Liver (tissue), 9 donors: Measurements from ENCODE around the gene GSTP1. TPM values are rescaled to one million over a fixed set of nuclear protein-coding genes. Genes with fewer than 3 reads are reported as not detected.

Experiments
- DNase-seq: peaks from one replicate; pipeline ENCODE4 v3.0.0-alpha.2; 2017; ENCODE audit warnings: low spot score
- H3K27ac ChIP-seq, 2 donors: one replicate each; pipeline ENCODE4 v1.7.0; 2013; ENCODE audit warnings: inconsistent platforms in 2 of 2, low read length in 2 of 2, control low read depth in 1 of 2, low read depth in 1 of 2, mild to moderate bottlenecking in 1 of 2
- H3K27me3 ChIP-seq, 4 donors: one replicate each; pipeline versions ENCODE4 v1.6.1 to v1.7.0; 2013; ENCODE audit warnings: low read length in 3 of 4, inconsistent platforms in 1 of 4, mild to moderate bottlenecking in 1 of 4, moderate library complexity in 1 of 4; ENCODE audit not compliant: control insufficient read depth in 4 of 4, insufficient read depth in 4 of 4
- H3K36me3 ChIP-seq, 4 donors: one replicate each; pipeline versions ENCODE4 v1.6.1 to v1.7.0; 2013; ENCODE audit warnings: low read length in 3 of 4, mild to moderate bottlenecking in 3 of 4, low read depth in 1 of 4, moderate library complexity in 1 of 4; ENCODE audit not compliant: control insufficient read depth in 4 of 4, insufficient read depth in 3 of 4
- H3K4me1 ChIP-seq, 4 donors: one replicate each; pipeline versions ENCODE4 v1.6.1 to v1.7.0; 2013; ENCODE audit warnings: low read length in 3 of 4, mild to moderate bottlenecking in 3 of 4, moderate library complexity in 1 of 4; ENCODE audit not compliant: control insufficient read depth in 4 of 4, insufficient read depth in 4 of 4
- H3K4me3 ChIP-seq, 3 donors: one replicate each; pipeline versions ENCODE4 v1.6.1 to v1.7.0; 2013; ENCODE audit warnings: low read length in 3 of 3, control low read depth in 1 of 3, low read depth in 1 of 3, mild to moderate bottlenecking in 1 of 3
- H3K9ac ChIP-seq, 2 donors: one replicate each; pipeline ENCODE4 v1.7.0; 2013; ENCODE audit warnings: low read length in 2 of 2, mild to moderate bottlenecking in 2 of 2, moderate library complexity in 2 of 2, control low read depth in 1 of 2, low read depth in 1 of 2
- H3K9me3 ChIP-seq, 4 donors: one replicate each; pipeline versions ENCODE4 v1.6.1 to v1.7.0; 2013; ENCODE audit warnings: low read length in 3 of 4; ENCODE audit not compliant: control insufficient read depth in 4 of 4
- FOXA2 ChIP-seq: IDR thresholded peaks from 2 replicates; pipeline ENCODE4 v1.6.1; 2016; ENCODE audit warnings: antibody characterized with exemption
- GABPA ChIP-seq, 2 donors: IDR thresholded peaks in 1 of 2; conservative IDR thresholded peaks in 1 of 2; 2 replicates each; pipeline ENCODE4 v1.6.1; 2016; ENCODE audit warnings: antibody characterized with exemption in 2 of 2, mild to moderate bottlenecking in 1 of 2, moderate library complexity in 1 of 2
- HNF4A ChIP-seq, 2 donors: conservative IDR thresholded peaks; 2 replicates each; pipeline ENCODE4 v1.6.1; 2016; ENCODE audit warnings: antibody characterized with exemption in 2 of 2, mild to moderate bottlenecking in 2 of 2
- HNF4G ChIP-seq: IDR thresholded peaks from 2 replicates; pipeline ENCODE4 v1.6.1; 2016; ENCODE audit warnings: antibody characterized with exemption
- NR2F2 ChIP-seq: IDR thresholded peaks from 2 replicates; pipeline ENCODE4 v1.6.1; 2016; ENCODE audit warnings: antibody characterized with exemption
- RAD21 ChIP-seq, 2 donors: IDR thresholded peaks; 2 replicates each; pipeline ENCODE4 v1.6.1; 2016; ENCODE audit warnings: antibody characterized with exemption in 2 of 2, mild to moderate bottlenecking in 2 of 2
- RXRA ChIP-seq, 2 donors: IDR thresholded peaks; 2 replicates each; pipeline ENCODE4 v1.6.1; 2017 to 2018; ENCODE audit warnings: antibody characterized with exemption in 2 of 2, mild to moderate bottlenecking in 1 of 2
- YY1 ChIP-seq: IDR thresholded peaks from 2 replicates; pipeline ENCODE4 v1.6.1; 2016; ENCODE audit warnings: antibody characterized with exemption, mild to moderate bottlenecking
- WGBS: extraction: QIAGEN DNeasy Blood & Tissue Kit; methylation state at CpG from one replicate; pipeline ENCODE4 v1.1.7; 2013; 5-methylcytosine and 5-hydroxymethylcytosine counted together
- polyA plus RNA-seq, 2 donors: library from polyadenylated mRNA; stranded (reverse) in 1 of 2; unstranded in 1 of 2; fragments of 200-250 nt in 1 of 2; fragments of >200 nt in 1 of 2; fragmentation: Nextera tagmentation in 1 of 2; extraction: Ambion mirVana in 1 of 2; gene quantifications; one replicate each; pipeline versions ENCODE4 v1.2.1 to v1.2.3, GENCODE V29; 2013 to 2015
- total RNA-seq, 2 donors: library from RNA; depleted of rRNA; stranded (reverse); fragments of >200 nt; gene quantifications; one replicate each; pipeline ENCODE4 v1.2.3, GENCODE V29; 2014
- TF ChIP-seq, protein P1 (sequence below): IDR thresholded peaks from 2 replicates; pipeline ENCODE4 v1.6.1; 2016; ENCODE audit warnings: antibody characterized with exemption, mild to moderate bottlenecking
- TF ChIP-seq, protein P2 (sequence below): fragments of 150-350 bp; IDR thresholded peaks from 2 replicates; pipeline ENCODE4 v1.5.1; 2017; ENCODE audit warnings: improper control_type of control experiment, low read depth, low read length; ENCODE audit not compliant: missing input control
- TF ChIP-seq, protein P3 (sequence below): IDR thresholded peaks from 2 replicates; pipeline ENCODE4 v1.6.1; 2016; ENCODE audit warnings: antibody characterized with exemption
- TF ChIP-seq, protein P4 (sequence below): IDR thresholded peaks from 2 replicates; pipeline ENCODE4 v1.6.1; 2016; ENCODE audit warnings: antibody characterized with exemption
- donor health status: healthy.
- donor health status: healthy.
- donor health status: healthy.
- donor health status: healthy.
- donor health status: healthy.

The GSTP1 gene
- total RNA-seq (100 to 1,000 TPM in 1 of 2 donors, 10 to 100 TPM in 1; 25.6 to 228 TPM), polyA plus RNA-seq (10 to 100 TPM; 35.1 to 54.5 TPM)

DNA sequence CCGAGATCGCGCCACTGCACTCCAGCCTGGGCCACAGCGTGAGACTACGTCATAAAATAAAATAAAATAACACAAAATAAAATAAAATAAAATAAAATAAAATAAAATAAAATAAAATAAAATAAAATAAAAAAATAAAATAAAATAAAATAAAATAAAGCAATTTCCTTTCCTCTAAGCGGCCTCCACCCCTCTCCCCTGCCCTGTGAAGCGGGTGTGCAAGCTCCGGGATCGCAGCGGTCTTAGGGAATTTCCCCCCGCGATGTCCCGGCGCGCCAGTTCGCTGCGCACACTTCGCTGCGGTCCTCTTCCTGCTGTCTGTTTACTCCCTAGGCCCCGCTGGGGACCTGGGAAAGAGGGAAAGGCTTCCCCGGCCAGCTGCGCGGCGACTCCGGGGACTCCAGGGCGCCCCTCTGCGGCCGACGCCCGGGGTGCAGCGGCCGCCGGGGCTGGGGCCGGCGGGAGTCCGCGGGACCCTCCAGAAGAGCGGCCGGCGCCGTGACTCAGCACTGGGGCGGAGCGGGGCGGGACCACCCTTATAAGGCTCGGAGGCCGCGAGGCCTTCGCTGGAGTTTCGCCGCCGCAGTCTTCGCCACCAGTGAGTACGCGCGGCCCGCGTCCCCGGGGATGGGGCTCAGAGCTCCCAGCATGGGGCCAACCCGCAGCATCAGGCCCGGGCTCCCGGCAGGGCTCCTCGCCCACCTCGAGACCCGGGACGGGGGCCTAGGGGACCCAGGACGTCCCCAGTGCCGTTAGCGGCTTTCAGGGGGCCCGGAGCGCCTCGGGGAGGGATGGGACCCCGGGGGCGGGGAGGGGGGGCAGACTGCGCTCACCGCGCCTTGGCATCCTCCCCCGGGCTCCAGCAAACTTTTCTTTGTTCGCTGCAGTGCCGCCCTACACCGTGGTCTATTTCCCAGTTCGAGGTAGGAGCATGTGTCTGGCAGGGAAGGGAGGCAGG, at the start of gene GSTP1:
TSS of gene GSTP1 (plus strand) at position 566 of the 958 bp plus-strand sequence. CDS start at position 598, 32 bp downstream.
- TF ChIP-seq FOXA2 (no peak), HNF4A (conservative IDR thresholded peaks at IDR 0.05) (no peak), NR2F2 (no peak), RAD21 (IDR thresholded peaks at IDR 0.05) (peak in 1 of 2 donors; percentile 50), YY1 (no peak)
- TF ChIP-seq, protein P1, sequence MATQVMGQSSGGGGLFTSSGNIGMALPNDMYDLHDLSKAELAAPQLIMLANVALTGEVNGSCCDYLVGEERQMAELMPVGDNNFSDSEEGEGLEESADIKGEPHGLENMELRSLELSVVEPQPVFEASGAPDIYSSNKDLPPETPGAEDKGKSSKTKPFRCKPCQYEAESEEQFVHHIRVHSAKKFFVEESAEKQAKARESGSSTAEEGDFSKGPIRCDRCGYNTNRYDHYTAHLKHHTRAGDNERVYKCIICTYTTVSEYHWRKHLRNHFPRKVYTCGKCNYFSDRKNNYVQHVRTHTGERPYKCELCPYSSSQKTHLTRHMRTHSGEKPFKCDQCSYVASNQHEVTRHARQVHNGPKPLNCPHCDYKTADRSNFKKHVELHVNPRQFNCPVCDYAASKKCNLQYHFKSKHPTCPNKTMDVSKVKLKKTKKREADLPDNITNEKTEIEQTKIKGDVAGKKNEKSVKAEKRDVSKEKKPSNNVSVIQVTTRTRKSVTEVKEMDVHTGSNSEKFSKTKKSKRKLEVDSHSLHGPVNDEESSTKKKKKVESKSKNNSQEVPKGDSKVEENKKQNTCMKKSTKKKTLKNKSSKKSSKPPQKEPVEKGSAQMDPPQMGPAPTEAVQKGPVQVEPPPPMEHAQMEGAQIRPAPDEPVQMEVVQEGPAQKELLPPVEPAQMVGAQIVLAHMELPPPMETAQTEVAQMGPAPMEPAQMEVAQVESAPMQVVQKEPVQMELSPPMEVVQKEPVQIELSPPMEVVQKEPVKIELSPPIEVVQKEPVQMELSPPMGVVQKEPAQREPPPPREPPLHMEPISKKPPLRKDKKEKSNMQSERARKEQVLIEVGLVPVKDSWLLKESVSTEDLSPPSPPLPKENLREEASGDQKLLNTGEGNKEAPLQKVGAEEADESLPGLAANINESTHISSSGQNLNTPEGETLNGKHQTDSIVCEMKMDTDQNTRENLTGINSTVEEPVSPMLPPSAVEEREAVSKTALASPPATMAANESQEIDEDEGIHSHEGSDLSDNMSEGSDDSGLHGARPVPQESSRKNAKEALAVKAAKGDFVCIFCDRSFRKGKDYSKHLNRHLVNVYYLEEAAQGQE = no peak
- TF ChIP-seq, protein P2, sequence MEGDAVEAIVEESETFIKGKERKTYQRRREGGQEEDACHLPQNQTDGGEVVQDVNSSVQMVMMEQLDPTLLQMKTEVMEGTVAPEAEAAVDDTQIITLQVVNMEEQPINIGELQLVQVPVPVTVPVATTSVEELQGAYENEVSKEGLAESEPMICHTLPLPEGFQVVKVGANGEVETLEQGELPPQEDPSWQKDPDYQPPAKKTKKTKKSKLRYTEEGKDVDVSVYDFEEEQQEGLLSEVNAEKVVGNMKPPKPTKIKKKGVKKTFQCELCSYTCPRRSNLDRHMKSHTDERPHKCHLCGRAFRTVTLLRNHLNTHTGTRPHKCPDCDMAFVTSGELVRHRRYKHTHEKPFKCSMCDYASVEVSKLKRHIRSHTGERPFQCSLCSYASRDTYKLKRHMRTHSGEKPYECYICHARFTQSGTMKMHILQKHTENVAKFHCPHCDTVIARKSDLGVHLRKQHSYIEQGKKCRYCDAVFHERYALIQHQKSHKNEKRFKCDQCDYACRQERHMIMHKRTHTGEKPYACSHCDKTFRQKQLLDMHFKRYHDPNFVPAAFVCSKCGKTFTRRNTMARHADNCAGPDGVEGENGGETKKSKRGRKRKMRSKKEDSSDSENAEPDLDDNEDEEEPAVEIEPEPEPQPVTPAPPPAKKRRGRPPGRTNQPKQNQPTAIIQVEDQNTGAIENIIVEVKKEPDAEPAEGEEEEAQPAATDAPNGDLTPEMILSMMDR = peak; percentile 47
- TF ChIP-seq, protein P3, sequence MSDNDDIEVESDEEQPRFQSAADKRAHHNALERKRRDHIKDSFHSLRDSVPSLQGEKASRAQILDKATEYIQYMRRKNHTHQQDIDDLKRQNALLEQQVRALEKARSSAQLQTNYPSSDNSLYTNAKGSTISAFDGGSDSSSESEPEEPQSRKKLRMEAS = no peak

DNA sequence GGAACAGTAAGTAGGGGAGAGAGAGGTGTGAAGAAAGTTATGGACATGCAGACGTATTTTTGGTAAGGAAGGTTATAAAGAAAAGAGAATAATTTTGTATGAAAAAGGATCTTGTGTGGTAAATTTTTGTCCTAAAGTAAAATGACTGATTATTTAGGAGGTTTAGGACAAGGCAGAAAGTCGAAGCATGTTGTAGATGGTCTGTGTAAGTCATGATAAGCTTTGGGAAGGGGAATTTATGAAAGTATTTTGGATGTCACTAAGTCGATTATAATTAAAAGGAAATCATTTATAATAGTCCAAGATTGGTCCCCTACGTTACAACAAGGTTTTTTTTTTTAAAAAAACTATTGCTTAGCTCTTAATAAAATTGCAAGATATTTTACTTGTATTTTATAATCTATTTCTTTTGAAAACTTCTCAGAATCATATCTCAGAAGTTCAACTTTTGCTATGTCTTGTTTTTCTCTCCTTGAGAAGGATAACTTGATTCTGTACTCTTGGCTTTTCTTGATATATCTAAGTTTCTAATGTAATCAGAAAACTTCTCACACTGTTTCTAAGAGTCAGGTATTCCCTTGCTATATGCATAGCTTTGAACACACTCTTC, 49.4 kb upstream of the GSTP1 start:
- Histone ChIP-seq H3K27ac (no peak overlapping the region), H3K9me3 (no peaks in the 10 kb centered on the region), H3K27me3 (no peaks in the 10 kb centered on the region), H3K36me3 (no peaks in the 10 kb centered on the region), H3K4me3 (no peak overlapping the region), H3K4me1 (no peaks in the 10 kb centered on the region), H3K9ac (no peak overlapping the region)
- 49% methylated on average over 4 of the region's 4 CpGs for WGBS
- no peak for DNase-seq
- TF ChIP-seq HNF4G = no peak
- TF ChIP-seq, protein P4, sequence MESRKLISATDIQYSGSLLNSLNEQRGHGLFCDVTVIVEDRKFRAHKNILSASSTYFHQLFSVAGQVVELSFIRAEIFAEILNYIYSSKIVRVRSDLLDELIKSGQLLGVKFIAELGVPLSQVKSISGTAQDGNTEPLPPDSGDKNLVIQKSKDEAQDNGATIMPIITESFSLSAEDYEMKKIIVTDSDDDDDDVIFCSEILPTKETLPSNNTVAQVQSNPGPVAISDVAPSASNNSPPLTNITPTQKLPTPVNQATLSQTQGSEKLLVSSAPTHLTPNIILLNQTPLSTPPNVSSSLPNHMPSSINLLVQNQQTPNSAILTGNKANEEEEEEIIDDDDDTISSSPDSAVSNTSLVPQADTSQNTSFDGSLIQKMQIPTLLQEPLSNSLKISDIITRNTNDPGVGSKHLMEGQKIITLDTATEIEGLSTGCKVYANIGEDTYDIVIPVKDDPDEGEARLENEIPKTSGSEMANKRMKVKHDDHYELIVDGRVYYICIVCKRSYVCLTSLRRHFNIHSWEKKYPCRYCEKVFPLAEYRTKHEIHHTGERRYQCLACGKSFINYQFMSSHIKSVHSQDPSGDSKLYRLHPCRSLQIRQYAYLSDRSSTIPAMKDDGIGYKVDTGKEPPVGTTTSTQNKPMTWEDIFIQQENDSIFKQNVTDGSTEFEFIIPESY = no peak
- TF ChIP-seq GABPA (IDR thresholded peaks at IDR 0.05 in 1 of 2, conservative IDR thresholded peaks at IDR 0.05 in 1 of 2) = no peak
- TF ChIP-seq RXRA (IDR thresholded peaks at IDR 0.05) = no peak
- TF ChIP-seq, protein P1 = no peak

More for the DNA sequence above, at the start of gene GSTP1:
- Histone ChIP-seq H3K27me3 (no peaks in the 10 kb centered on the region), H3K9ac (peak within 1 kb of the TSS in 1 of 2 donors; percentile 39), H3K36me3 (no peaks in the 10 kb centered on the region), H3K9me3 (no peaks in the 10 kb centered on the region), H3K4me3 (peak within 1 kb of the TSS in 2 of 3 donors; percentile 28 to 49), H3K27ac (peak within 1 kb of the TSS; percentile 65 to 78), H3K4me1 (peaks cover 8 to 24% (median 14%) of the 10 kb centered on the region in 4 donors)
- peak; percentile 90 for DNase-seq
- 23% methylated on average over 81 of the region's 81 CpGs for WGBS
